Endothelial cell of umbilical vein (primary cell): ENCODE measurements around the gene IDUA. TPM values are rescaled to one million over a fixed set of nuclear protein-coding genes. Genes with fewer than 3 reads are reported as not detected.

Source experiments
- BruUV-seq: library from RNA; stranded (reverse); fragments of 400-500 nt; replicated peaks from 2 replicates; lab custom pipeline; 2021; lab: Mats Ljungman, UMichigan
- CTCF ChIA-PET: fragments of 300-600, 350-600 bp; sonication (Branson Sonifier 250); formaldehyde crosslinking; loops from one replicate; lab custom pipeline; 2021; ENCODE audit warnings: antibody characterized with exemption, inconsistent platforms; lab: Charles Lee
- POLR2A ChIA-PET: fragments of 300-600, 350-600 bp; sonication (Branson Sonifier 250); formaldehyde crosslinking; loops from one replicate; lab custom pipeline; 2021; ENCODE audit warnings: antibody characterized with exemption, inconsistent platforms; lab: Charles Lee
- DNase-seq: peaks from one replicate; pipeline ENCODE4 v3.0.0-alpha.2; 2011; ENCODE audit warnings: low read depth, low spot score
- FAIRE-seq: peaks from 2 replicates; lab custom pipeline; 2011; peaks lifted over from hg19 to GRCh38; lab: Jason Lieb, UNC
- H2AFZ ChIP-seq: 2 replicates; pipeline ENCODE4 v1.6.0; 2012; ENCODE audit warnings: low read depth, low read length, control low read depth, inconsistent platforms
- H3K27ac ChIP-seq: 2 replicates; pipeline ENCODE4 v1.5.1; 2011; ENCODE audit warnings: low read depth, mild to moderate bottlenecking, control low read depth, low read length, moderate library complexity; ENCODE audit not compliant: insufficient read depth
- H3K27me3 ChIP-seq, 2 experiments: 2 replicates each; pipeline versions ENCODE4 v1.6.0 to v1.6.1; 2011; ENCODE audit warnings: low read length in 2 of 2, mixed read lengths in 1 of 2; ENCODE audit not compliant: control insufficient read depth in 2 of 2, insufficient read depth in 2 of 2
- H3K36me3 ChIP-seq, 2 experiments: 2 replicates in 1 of 2; 3 replicates in 1 of 2; pipeline ENCODE4 v1.5.1; 2011; ENCODE audit warnings: low read length in 2 of 2, mild to moderate bottlenecking in 1 of 2, moderate library complexity in 1 of 2; ENCODE audit not compliant: control insufficient read depth in 2 of 2, insufficient read depth in 2 of 2; ENCODE audit errors: extremely low read depth in 1 of 2
- H3K4me1 ChIP-seq: 3 replicates; pipeline ENCODE4 v1.5.1; 2011; ENCODE audit warnings: mild to moderate bottlenecking, low read length; ENCODE audit not compliant: control insufficient read depth, insufficient read depth; ENCODE audit errors: extremely low read depth
- H3K4me2 ChIP-seq: 2 replicates; pipeline ENCODE4 v1.6.1; 2011; ENCODE audit warnings: low read length, control low read depth, mixed read lengths; ENCODE audit not compliant: insufficient read depth
- H3K4me3 ChIP-seq, 3 experiments: fragments of 200-600 bp in 1 of 3; sonication (generic), shearing (Covaris generic) in 1 of 3; replicated peaks in 1 of 3; 2 replicates each; pipeline ENCODE4 v1.5.1; 2011 to 2016; ENCODE audit warnings: control low read depth in 3 of 3, low read length in 3 of 3, mild to moderate bottlenecking in 2 of 3, inconsistent platforms in 1 of 3, low read depth in 1 of 3, moderate library complexity in 1 of 3; ENCODE audit not compliant: insufficient read depth in 1 of 3
- H3K79me2 ChIP-seq: 2 replicates; pipeline ENCODE4 v1.6.0; 2012; ENCODE audit warnings: low read length, inconsistent platforms; ENCODE audit not compliant: control insufficient read depth, insufficient read depth
- H3K9ac ChIP-seq: replicated peaks from 2 replicates; pipeline ENCODE3; 2011; ENCODE audit warnings: low read length, control low read depth; ENCODE audit not compliant: insufficient read depth; ENCODE audit errors: extremely low read depth
- H3K9me1 ChIP-seq: replicated peaks from 3 replicates; pipeline ENCODE4 v1.6.0; 2011; ENCODE audit warnings: mild to moderate bottlenecking, low read length; ENCODE audit not compliant: control insufficient read depth, insufficient read depth; ENCODE audit errors: extremely low read depth
- H3K9me3 ChIP-seq: replicated peaks from 2 replicates; pipeline ENCODE4 v1.5.1; 2012; ENCODE audit warnings: low read length, inconsistent platforms; ENCODE audit not compliant: control insufficient read depth, insufficient read depth
- H4K20me1 ChIP-seq: replicated peaks from 2 replicates; pipeline ENCODE3; 2011; ENCODE audit warnings: mild to moderate bottlenecking, low read length; ENCODE audit not compliant: control insufficient read depth, insufficient read depth; ENCODE audit errors: extremely low read depth
- CTCF ChIP-seq, 2 donors: IDR thresholded peaks; 1 replicate in 1 of 2; 2 replicates in 1 of 2; pipeline ENCODE4 v1.5.1; 2011; ENCODE audit warnings: low read length in 2 of 2, mild to moderate bottlenecking in 2 of 2, moderate library complexity in 2 of 2, control low read depth in 1 of 2, inconsistent platforms in 1 of 2, low read depth in 1 of 2; ENCODE audit not compliant: insufficient read depth in 1 of 2; ENCODE audit errors: extremely low read depth in 1 of 2
- EZH2 ChIP-seq: IDR thresholded peaks from 2 replicates; pipeline ENCODE4 v1.6.1; 2012; ENCODE audit warnings: borderline replicate concordance, low read depth, mild to moderate bottlenecking, moderate library complexity, low read length, inconsistent platforms; ENCODE audit not compliant: severe bottlenecking
- FOS ChIP-seq: IDR thresholded peaks from 2 replicates; pipeline ENCODE4 v1.6.1; 2011; ENCODE audit warnings: mild to moderate bottlenecking, low read length, moderate library complexity, borderline replicate concordance; ENCODE audit not compliant: insufficient read depth
- GATA2 ChIP-seq: IDR thresholded peaks from 2 replicates; pipeline ENCODE4 v1.7.0; 2011; ENCODE audit warnings: low read depth, mild to moderate bottlenecking, moderate library complexity, mixed read lengths, low read length; ENCODE audit not compliant: insufficient read length, insufficient read depth
- JUN ChIP-seq: IDR thresholded peaks from 2 replicates; pipeline ENCODE4 v1.6.1; 2011; ENCODE audit warnings: borderline replicate concordance, low read depth; ENCODE audit not compliant: insufficient read length, insufficient read depth
- MYC ChIP-seq: IDR thresholded peaks from one replicate; pipeline ENCODE4 v1.6.1; 2011; ENCODE audit warnings: mild to moderate bottlenecking, low read depth, low read length
- POLR2A ChIP-seq: IDR thresholded peaks from 2 replicates; pipeline ENCODE4 v1.6.1; 2012; ENCODE audit warnings: low read depth, mild to moderate bottlenecking, control low read depth, low read length
- POLR2AphosphoS5 ChIP-seq: IDR thresholded peaks from 2 replicates; pipeline ENCODE4 v1.6.1; 2012; ENCODE audit warnings: low read depth, mild to moderate bottlenecking, control low read depth, low read length, moderate library complexity; ENCODE audit not compliant: insufficient read depth
- dilution Hi-C: fragments of 300-500 bp; cut with MboI; formaldehyde crosslinking; loops from one replicate; pipeline ENCODE4 v1.15.0; 2019; ENCODE audit warnings: low sequenced_read_pairs; ENCODE audit not compliant: extremely low pct_ligation_motif_present
- intact Hi-C: fragments of 100-400 bp; cut with micrococcal nuclease; formaldehyde crosslinking; loops from one replicate; pipeline ENCODE4 v1.10.0; 2022
- polyA plus RNA-seq, 4 experiments: library from polyadenylated mRNA; depleted of rRNA in 3 of 4; stranded (reverse) in 3 of 4; unstranded in 1 of 4; fragments of >200 nt; gene quantifications; 2 replicates each; pipeline versions ENCODE4 v1.2.1 to v1.2.3, GENCODE V29; 2011 to 2012; ENCODE audit warnings: missing spikeins in 1 of 4
- total RNA-seq: library from RNA; stranded (reverse); gene quantifications from 2 replicates; pipeline ENCODE4 v1.2.3, GENCODE V29; 2021
- TF ChIP-seq, protein P1 (sequence below): IDR thresholded peaks from 2 replicates; pipeline ENCODE4 v1.6.1; 2011; ENCODE audit not compliant: insufficient read depth, insufficient read length

IDUA gene
- total and polyA plus RNA-seq, 2 donors (not counting 3 experiments of a cell fraction or from before 2014, with no cell fraction given): 19.1 to 34.1 TPM

DNA sequence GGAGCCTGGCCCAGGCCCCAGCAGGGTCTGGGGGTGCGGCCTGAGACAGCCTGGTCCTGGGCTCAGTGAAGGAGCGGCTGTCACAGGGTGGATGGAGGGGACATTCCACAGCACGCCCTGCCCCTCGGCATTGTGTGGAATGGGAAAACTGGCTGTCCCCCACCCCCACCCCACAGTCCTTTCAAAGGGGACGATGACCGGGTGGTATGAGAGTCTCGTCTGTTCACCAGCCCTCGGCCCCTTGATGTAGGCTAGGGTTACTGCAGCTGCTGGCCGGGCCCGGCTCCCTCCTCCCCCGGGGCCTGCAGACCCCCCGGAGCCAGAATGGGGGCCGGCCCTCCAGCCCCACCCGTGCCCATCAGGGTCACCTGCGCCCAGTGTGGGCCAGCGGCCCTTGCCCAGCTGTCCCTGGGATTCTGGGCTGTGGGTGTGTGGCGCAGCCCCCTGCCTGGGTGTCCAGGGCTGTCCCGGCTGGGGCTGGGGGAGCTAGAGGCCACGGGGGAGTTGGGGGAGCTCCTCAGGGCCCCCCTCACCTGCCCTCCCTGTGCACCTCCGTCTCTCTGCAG is 36.3 kb downstream of the IDUA start:
- BruUV-seq: no TSS peak
- Histone ChIP-seq H3K4me1 (no peaks in the 10 kb centered on the region), H3K9ac (no peak overlapping the region), H3K9me1 (no peaks in the 10 kb centered on the region), H3K9me3 (no peaks in the 10 kb centered on the region), H3K4me2 (no peak overlapping the region), H3K27ac (no peak overlapping the region), H4K20me1 (no peaks in the 10 kb centered on the region), H3K36me3 (peaks cover 0 to 15% of the 10 kb centered on the region in 2 experiments), H3K27me3 (no peaks in the 10 kb centered on the region), H3K4me3 (no peak overlapping the region), H2AFZ (no peak overlapping the region), H3K79me2 (no peaks in the 10 kb centered on the region)
- dilution Hi-C loops: no loop called here
- no peak for TF ChIP-seq EZH2
- TF ChIP-seq, protein P1, sequence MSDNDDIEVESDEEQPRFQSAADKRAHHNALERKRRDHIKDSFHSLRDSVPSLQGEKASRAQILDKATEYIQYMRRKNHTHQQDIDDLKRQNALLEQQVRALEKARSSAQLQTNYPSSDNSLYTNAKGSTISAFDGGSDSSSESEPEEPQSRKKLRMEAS: no peak
- no peak for TF ChIP-seq FOS
- TF ChIP-seq GATA2: no peak
- TF ChIP-seq JUN: no peak
- no peak for TF ChIP-seq CTCF (IDR thresholded peaks at IDR 0.05; ENCODE audit: extremely low read depth in 1 of 2, insufficient read depth in 1 of 2, low read depth in 1 of 2, low read length in 2 of 2)
- no peak for TF ChIP-seq POLR2AphosphoS5
- TF ChIP-seq POLR2A: no peak
- no peak for TF ChIP-seq MYC
- FAIRE-seq (no peak), DNase-seq (no peak)
- ChIA-PET CTCF (interaction anchor here (0.7 kb wide), 1 partner anchor 11 kb away, joined by 4 read pairs; no protein-coding TSS in a partner anchor), POLR2A (interaction anchor here (0.7 kb wide), 1 partner anchor 24 kb away, joined by 4 read pairs; no protein-coding TSS in a partner anchor)
- intact Hi-C loops: no loop called here
